Measurements from ENCODE around the gene PLCXD3. TPM values are rescaled to one million over a fixed set of nuclear protein-coding genes. Genes with fewer than 3 reads are reported as not detected.

Gene PLCXD3
- total RNA-seq, 1 donor from 2014 or later, result 10.6 TPM

- intact Hi-C loops (cut with DNase I), result no loop called here
- no peaks in the 10 kb centered on the region for H3K27me3 ChIP-seq
- no peak for DNase-seq (ENCODE audit: extremely low spot score in 2 of 2)
Measured at GRCh38 chr5:41347569-41347968, 162.8 kb downstream of the PLCXD3 start.

GRCh38 chr5:41346609-41347008 lies 163.8 kb downstream of the PLCXD3 start:
- intact Hi-C loops (cut with DNase I), result no loop called here
- H3K4me3 ChIP-seq, result no peak overlapping the region
- H3K36me3 ChIP-seq, result no peaks in the 10 kb centered on the region
- no peaks in the 10 kb centered on the region for H3K4me1 ChIP-seq
- H3K27ac ChIP-seq, result no peak overlapping the region
- no peak for DNase-seq (ENCODE audit: extremely low spot score in 2 of 2)
- TF ChIP-seq POLR2AphosphoS5 (IDR thresholded peaks at IDR 0.05; ENCODE audit: insufficient read depth in 1 of 2, low read depth in 1 of 2) (no peak), CTCF (IDR thresholded peaks at IDR 0.05) (no peak), POLR2A (IDR thresholded peaks at IDR 0.05) (no peak)
- H3K9me3 ChIP-seq, result no peaks in the 10 kb centered on the region
- H3K27me3 ChIP-seq, result no peaks in the 10 kb centered on the region

More at GRCh38 chr5:41347569-41347968, 162.8 kb downstream of the PLCXD3 start:
- Histone ChIP-seq H3K4me3 (no peak overlapping the region), H3K36me3 (no peaks in the 10 kb centered on the region), H3K4me1 (no peaks in the 10 kb centered on the region), H3K9me3 (no peaks in the 10 kb centered on the region), H3K27ac (no peak overlapping the region)
- TF ChIP-seq POLR2AphosphoS5 (IDR thresholded peaks at IDR 0.05; ENCODE audit: insufficient read depth in 1 of 2, low read depth in 1 of 2) (no peak), CTCF (IDR thresholded peaks at IDR 0.05) (no peak), POLR2A (IDR thresholded peaks at IDR 0.05) (no peak)

GRCh38 chr5:41345295-41345694 lies 165.1 kb downstream of the PLCXD3 start:
- Histone ChIP-seq H3K4me1 (no peaks in the 10 kb centered on the region), H3K36me3 (no peaks in the 10 kb centered on the region), H3K4me3 (no peak overlapping the region), H3K27ac (no peak overlapping the region), H3K9me3 (no peaks in the 10 kb centered on the region), H3K27me3 (no peaks in the 10 kb centered on the region)
- no peak for TF ChIP-seq POLR2A (IDR thresholded peaks at IDR 0.05)
- no peak for TF ChIP-seq POLR2AphosphoS5 (IDR thresholded peaks at IDR 0.05; ENCODE audit: insufficient read depth in 1 of 2, low read depth in 1 of 2)
- no peak for TF ChIP-seq CTCF (IDR thresholded peaks at IDR 0.05)
- intact Hi-C loops (cut with DNase I), result no loop called here
- DNase-seq (ENCODE audit: extremely low spot score in 2 of 2), result no peak

- no peak overlapping the region for H3K4me3 ChIP-seq
- H3K4me1 ChIP-seq, result peaks cover 13% of the 10 kb centered on the region
- intact Hi-C loops (cut with DNase I), result no loop called here
- DNase-seq (ENCODE audit: extremely low spot score in 2 of 2), result no peak
- H3K27ac ChIP-seq, result no peak overlapping the region
- no peaks in the 10 kb centered on the region for H3K27me3 ChIP-seq
- H3K36me3 ChIP-seq, result no peaks in the 10 kb centered on the region
- TF ChIP-seq POLR2AphosphoS5 (IDR thresholded peaks at IDR 0.05; ENCODE audit: insufficient read depth in 1 of 2, low read depth in 1 of 2) (no peak), POLR2A (IDR thresholded peaks at IDR 0.05) (no peak), CTCF (IDR thresholded peaks at IDR 0.05) (no peak)
- no peaks in the 10 kb centered on the region for H3K9me3 ChIP-seq
Measured at GRCh38 chr5:41339339-41339738, 171.1 kb downstream of the PLCXD3 start.

GRCh38 chr5:41338136-41338675 lies 172.2 kb downstream of the PLCXD3 start:
- no peaks in the 10 kb centered on the region for H3K36me3 ChIP-seq
- no peaks in the 10 kb centered on the region for H3K27me3 ChIP-seq
- intact Hi-C loops (cut with DNase I), result no loop called here
- no peak overlapping the region for H3K4me3 ChIP-seq
- H3K4me1 ChIP-seq, result peaks cover 22% of the 10 kb centered on the region
- DNase-seq (ENCODE audit: extremely low spot score in 2 of 2), result no peak
- H3K9me3 ChIP-seq, result no peaks in the 10 kb centered on the region
- TF ChIP-seq CTCF (IDR thresholded peaks at IDR 0.05) (no peak), POLR2A (IDR thresholded peaks at IDR 0.05) (no peak)
- H3K27ac ChIP-seq, result no peak overlapping the region
